ENCODE results near the gene METRNL. TPM values are rescaled to one million over a fixed set of nuclear protein-coding genes. Genes with fewer than 3 reads are reported as not detected.

Gene METRNL
- total and polyA plus RNA-seq, 4 donors: 0.67 to 9.0 (median 8.6) TPM

GRCh38 chr17:83111516-83112282 is 32.3 kb downstream of the METRNL start:
- DNase-seq (ENCODE audit: low spot score): no peak
- H3K27me3 ChIP-seq (ENCODE audit: control insufficient read depth in 4 of 4, insufficient read depth in 4 of 4, low read length in 3 of 4): no peaks in the 10 kb centered on the region
- H3K9ac ChIP-seq (ENCODE audit: low read depth in 1 of 2, low read length in 2 of 2): no peak overlapping the region
- H3K4me3 ChIP-seq (ENCODE audit: low read depth in 1 of 3, low read length in 3 of 3): no peak overlapping the region
- H3K9me3 ChIP-seq (ENCODE audit: control insufficient read depth in 4 of 4, low read length in 3 of 4): no peaks in the 10 kb centered on the region
- WGBS: 83% methylated on average over 35 of the region's 35 CpGs
- TF ChIP-seq RAD21 (IDR thresholded peaks at IDR 0.05) (no peak), YY1 (IDR thresholded peaks at IDR 0.05) (no peak), ATF3 (IDR thresholded peaks at IDR 0.05) (no peak)
- H3K4me1 ChIP-seq (ENCODE audit: control insufficient read depth in 4 of 4, insufficient read depth in 4 of 4, low read length in 3 of 4): no peaks in the 10 kb centered on the region
- no peak overlapping the region for H3K27ac ChIP-seq (ENCODE audit: low read depth in 1 of 2, low read length in 2 of 2)
- no peaks in the 10 kb centered on the region for H3K36me3 ChIP-seq (ENCODE audit: control insufficient read depth in 4 of 4, insufficient read depth in 3 of 4, low read depth in 1 of 4, low read length in 3 of 4)

GRCh38 chr17:83113381-83113780 is 34.0 kb downstream of the METRNL start:
- TF ChIP-seq HNF4A (conservative IDR thresholded peaks at IDR 0.05) (no peak), SP1 (IDR thresholded peaks at IDR 0.05) (no peak), HNF4G (IDR thresholded peaks at IDR 0.05) (no peak), RXRA (IDR thresholded peaks at IDR 0.05) (no peak), FOXA1 (IDR thresholded peaks at IDR 0.05) (no peak), YY1 (IDR thresholded peaks at IDR 0.05) (no peak), EGR1 (IDR thresholded peaks at IDR 0.05; ENCODE audit: low read depth in 2 of 2) (no peak), GABPA (IDR thresholded peaks at IDR 0.05 in 1 of 2, conservative IDR thresholded peaks at IDR 0.05 in 1 of 2) (no peak), NR2F2 (IDR thresholded peaks at IDR 0.05) (no peak), JUND (IDR thresholded peaks at IDR 0.05) (no peak), MAX (IDR thresholded peaks at IDR 0.05) (no peak), ATF3 (IDR thresholded peaks at IDR 0.05) (no peak), TAF1 (conservative IDR thresholded peaks at IDR 0.05) (no peak)
- TF ChIP-seq, protein P1, sequence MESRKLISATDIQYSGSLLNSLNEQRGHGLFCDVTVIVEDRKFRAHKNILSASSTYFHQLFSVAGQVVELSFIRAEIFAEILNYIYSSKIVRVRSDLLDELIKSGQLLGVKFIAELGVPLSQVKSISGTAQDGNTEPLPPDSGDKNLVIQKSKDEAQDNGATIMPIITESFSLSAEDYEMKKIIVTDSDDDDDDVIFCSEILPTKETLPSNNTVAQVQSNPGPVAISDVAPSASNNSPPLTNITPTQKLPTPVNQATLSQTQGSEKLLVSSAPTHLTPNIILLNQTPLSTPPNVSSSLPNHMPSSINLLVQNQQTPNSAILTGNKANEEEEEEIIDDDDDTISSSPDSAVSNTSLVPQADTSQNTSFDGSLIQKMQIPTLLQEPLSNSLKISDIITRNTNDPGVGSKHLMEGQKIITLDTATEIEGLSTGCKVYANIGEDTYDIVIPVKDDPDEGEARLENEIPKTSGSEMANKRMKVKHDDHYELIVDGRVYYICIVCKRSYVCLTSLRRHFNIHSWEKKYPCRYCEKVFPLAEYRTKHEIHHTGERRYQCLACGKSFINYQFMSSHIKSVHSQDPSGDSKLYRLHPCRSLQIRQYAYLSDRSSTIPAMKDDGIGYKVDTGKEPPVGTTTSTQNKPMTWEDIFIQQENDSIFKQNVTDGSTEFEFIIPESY (IDR thresholded peaks at IDR 0.05): no peak
- TF ChIP-seq, protein P2, sequence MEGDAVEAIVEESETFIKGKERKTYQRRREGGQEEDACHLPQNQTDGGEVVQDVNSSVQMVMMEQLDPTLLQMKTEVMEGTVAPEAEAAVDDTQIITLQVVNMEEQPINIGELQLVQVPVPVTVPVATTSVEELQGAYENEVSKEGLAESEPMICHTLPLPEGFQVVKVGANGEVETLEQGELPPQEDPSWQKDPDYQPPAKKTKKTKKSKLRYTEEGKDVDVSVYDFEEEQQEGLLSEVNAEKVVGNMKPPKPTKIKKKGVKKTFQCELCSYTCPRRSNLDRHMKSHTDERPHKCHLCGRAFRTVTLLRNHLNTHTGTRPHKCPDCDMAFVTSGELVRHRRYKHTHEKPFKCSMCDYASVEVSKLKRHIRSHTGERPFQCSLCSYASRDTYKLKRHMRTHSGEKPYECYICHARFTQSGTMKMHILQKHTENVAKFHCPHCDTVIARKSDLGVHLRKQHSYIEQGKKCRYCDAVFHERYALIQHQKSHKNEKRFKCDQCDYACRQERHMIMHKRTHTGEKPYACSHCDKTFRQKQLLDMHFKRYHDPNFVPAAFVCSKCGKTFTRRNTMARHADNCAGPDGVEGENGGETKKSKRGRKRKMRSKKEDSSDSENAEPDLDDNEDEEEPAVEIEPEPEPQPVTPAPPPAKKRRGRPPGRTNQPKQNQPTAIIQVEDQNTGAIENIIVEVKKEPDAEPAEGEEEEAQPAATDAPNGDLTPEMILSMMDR (IDR thresholded peaks at IDR 0.05; ENCODE audit: low read depth, low read length, missing input control): no peak
- no peak overlapping the region for H3K27ac ChIP-seq (ENCODE audit: low read depth in 1 of 2, low read length in 2 of 2)
- no peak for DNase-seq (ENCODE audit: low spot score)
- H3K9ac ChIP-seq (ENCODE audit: low read depth in 1 of 2, low read length in 2 of 2): no peak overlapping the region
- no peaks in the 10 kb centered on the region for H3K36me3 ChIP-seq (ENCODE audit: control insufficient read depth in 4 of 4, insufficient read depth in 3 of 4, low read depth in 1 of 4, low read length in 3 of 4)
- H3K9me3 ChIP-seq (ENCODE audit: control insufficient read depth in 4 of 4, low read length in 3 of 4): no peaks in the 10 kb centered on the region
- H3K4me1 ChIP-seq (ENCODE audit: control insufficient read depth in 4 of 4, insufficient read depth in 4 of 4, low read length in 3 of 4): no peaks in the 10 kb centered on the region
- H3K27me3 ChIP-seq (ENCODE audit: control insufficient read depth in 4 of 4, insufficient read depth in 4 of 4, low read length in 3 of 4): no peaks in the 10 kb centered on the region
- WGBS: 94% methylated on average over 11 of the region's 11 CpGs
- no peak overlapping the region for H3K4me3 ChIP-seq (ENCODE audit: low read depth in 1 of 3, low read length in 3 of 3)
